Breast epithelium (tissue), 4 donors: ENCODE measurements around the gene DOCK10. TPM values are rescaled to one million over a fixed set of nuclear protein-coding genes. Genes with fewer than 3 reads are reported as not detected.
A peak's percentile ranks its signal among the peaks of the same experiment; 100 is the strongest.

Source experiments
- DNase-seq, 2 donors: peaks; one replicate each; pipeline ENCODE4 v3.0.0-alpha.2; 2019; ENCODE audit warnings: low spot score in 2 of 2
- H3K27ac ChIP-seq, 2 donors: fragments of 200-600 bp; sonication (generic) in 1 of 2; one replicate each; pipeline ENCODE4 v1.5.1; 2016 to 2019; ENCODE audit warnings: mild to moderate bottlenecking in 1 of 2
- H3K27me3 ChIP-seq, 2 donors: fragments of 200-600 bp; sonication (generic) in 1 of 2; one replicate each; pipeline versions ENCODE4 v1.5.1 to v1.6.0; 2017 to 2019; ENCODE audit warnings: control low read depth in 1 of 2, mild to moderate bottlenecking in 1 of 2
- H3K36me3 ChIP-seq: fragments of 200-600 bp; one replicate; pipeline ENCODE4 v1.5.1; 2019
- H3K4me1 ChIP-seq, 2 donors: fragments of 200-600 bp; sonication (generic); one replicate each; pipeline ENCODE4 v1.5.1; 2016 to 2019; ENCODE audit warnings: control low read depth in 1 of 2
- H3K4me3 ChIP-seq, 3 donors: fragments of 200-600 bp; sonication (generic); 1 replicate in 2 of 3; 2 replicates in 1 of 3; pipeline ENCODE4 v1.5.1; 2016 to 2019; ENCODE audit warnings: mild to moderate bottlenecking in 3 of 3, moderate library complexity in 2 of 3
- H3K9me3 ChIP-seq, 2 donors: fragments of 200-600 bp; sonication (generic) in 1 of 2; one replicate each; pipeline ENCODE4 v1.5.1; 2016 to 2019; ENCODE audit warnings: control low read depth in 1 of 2
- POLR2A ChIP-seq: fragments of 450-650 bp; IDR thresholded peaks from one replicate; pipeline ENCODE4 v1.6.1; 2016; ENCODE audit warnings: antibody characterized with exemption, mild to moderate bottlenecking, moderate library complexity
- POLR2AphosphoS5 ChIP-seq, 3 donors: sonication (generic); formaldehyde crosslinking; IDR thresholded peaks; one replicate each; pipeline ENCODE4 v1.6.1; 2017; ENCODE audit warnings: antibody characterized with exemption in 3 of 3
- intact Hi-C: fragments of 100-400 bp; cut with DNase I; formaldehyde crosslinking; loops from one replicate; pipeline ENCODE4 v1.15.1; 2023; ENCODE audit warnings: low total_unique reads
- total RNA-seq, 3 donors: library from RNA; depleted of rRNA; stranded (reverse); fragments of >200 nt; gene quantifications; one replicate each; pipeline ENCODE4 v1.1.0, GENCODE V29; 2016
- TF ChIP-seq, protein P1 (sequence below), 3 donors: fragments of 450-650 bp; IDR thresholded peaks; one replicate each; pipeline ENCODE4 v1.5.1; 2016 to 2017; ENCODE audit warnings: antibody characterized with exemption in 3 of 3, mild to moderate bottlenecking in 3 of 3, moderate library complexity in 3 of 3

Gene DOCK10
- 10 to 100 TPM; 13.8 to 23.9 (median 15.4) TPM for total RNA-seq

DNA sequence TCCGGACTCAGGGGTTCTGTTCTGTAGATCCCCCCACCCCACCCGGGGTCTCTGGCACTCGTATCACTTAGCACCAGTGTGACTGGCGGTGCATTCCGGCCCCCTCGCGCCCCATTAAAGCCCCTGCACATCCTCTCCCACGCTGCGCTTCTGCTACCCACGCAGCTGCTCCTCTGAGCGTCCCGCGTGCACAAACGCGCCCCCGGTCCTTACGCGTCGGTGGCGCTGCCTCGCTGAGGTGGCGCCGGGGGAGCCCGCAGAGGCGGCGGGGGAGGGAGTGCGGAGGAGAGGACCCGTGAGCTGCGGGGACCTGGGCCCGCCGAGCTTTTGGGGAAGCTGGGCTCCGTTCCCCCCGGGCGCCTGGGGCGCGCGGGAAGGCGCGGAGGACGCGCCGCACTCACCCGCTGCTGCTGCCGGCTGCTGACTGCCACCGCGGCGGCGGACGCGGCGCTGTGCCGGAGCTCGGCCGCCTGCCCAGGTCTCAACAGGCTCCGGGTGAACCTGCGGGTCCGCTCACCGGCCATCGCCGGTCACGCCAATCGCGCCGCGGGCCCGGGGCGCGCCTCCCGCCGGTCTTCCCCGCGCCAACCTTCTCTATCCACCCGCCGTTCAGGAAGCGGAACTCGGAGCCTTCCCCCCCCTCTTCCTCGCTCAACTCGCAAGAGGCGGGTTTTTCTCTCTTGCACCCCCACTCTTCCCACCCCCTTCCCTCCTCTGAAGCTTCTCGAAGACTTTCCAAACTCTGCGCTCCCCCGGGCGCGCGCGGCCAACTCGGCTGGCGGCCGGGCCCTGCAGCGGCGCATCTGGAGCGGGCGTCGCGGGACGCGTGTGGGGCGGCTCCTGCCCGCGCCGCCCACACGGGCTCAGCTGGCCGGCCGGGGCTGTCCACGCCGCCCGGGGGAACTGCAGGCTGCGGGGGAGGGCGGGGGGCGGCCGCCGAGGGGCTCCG, at the start of gene DOCK10:
Gene DOCK10 (minus strand): TSS at position 618 of the 949 bp plus-strand sequence. CDS start 94 bp downstream, at position 524.
- TF ChIP-seq POLR2A (no peak), POLR2AphosphoS5 (IDR thresholded peaks at IDR 0.05) (no peak)
- TF ChIP-seq, protein P1, sequence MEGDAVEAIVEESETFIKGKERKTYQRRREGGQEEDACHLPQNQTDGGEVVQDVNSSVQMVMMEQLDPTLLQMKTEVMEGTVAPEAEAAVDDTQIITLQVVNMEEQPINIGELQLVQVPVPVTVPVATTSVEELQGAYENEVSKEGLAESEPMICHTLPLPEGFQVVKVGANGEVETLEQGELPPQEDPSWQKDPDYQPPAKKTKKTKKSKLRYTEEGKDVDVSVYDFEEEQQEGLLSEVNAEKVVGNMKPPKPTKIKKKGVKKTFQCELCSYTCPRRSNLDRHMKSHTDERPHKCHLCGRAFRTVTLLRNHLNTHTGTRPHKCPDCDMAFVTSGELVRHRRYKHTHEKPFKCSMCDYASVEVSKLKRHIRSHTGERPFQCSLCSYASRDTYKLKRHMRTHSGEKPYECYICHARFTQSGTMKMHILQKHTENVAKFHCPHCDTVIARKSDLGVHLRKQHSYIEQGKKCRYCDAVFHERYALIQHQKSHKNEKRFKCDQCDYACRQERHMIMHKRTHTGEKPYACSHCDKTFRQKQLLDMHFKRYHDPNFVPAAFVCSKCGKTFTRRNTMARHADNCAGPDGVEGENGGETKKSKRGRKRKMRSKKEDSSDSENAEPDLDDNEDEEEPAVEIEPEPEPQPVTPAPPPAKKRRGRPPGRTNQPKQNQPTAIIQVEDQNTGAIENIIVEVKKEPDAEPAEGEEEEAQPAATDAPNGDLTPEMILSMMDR (IDR thresholded peaks at IDR 0.05): no peak
- H3K27me3 ChIP-seq: peaks cover 0 to 6% of the 10 kb centered on the region in 2 donors
- intact Hi-C loops: no loop called here
- H3K27ac ChIP-seq: peak within 1 kb of the TSS; percentile 64 to 69
- peak within 1 kb of the TSS; percentile 57 to 76 (median 72) for H3K4me3 ChIP-seq
- H3K9me3 ChIP-seq: no peaks in the 10 kb centered on the region
- H3K36me3 ChIP-seq: no peaks in the 10 kb centered on the region
- no peaks in the 10 kb centered on the region for H3K4me1 ChIP-seq
- no peak for DNase-seq

DNA sequence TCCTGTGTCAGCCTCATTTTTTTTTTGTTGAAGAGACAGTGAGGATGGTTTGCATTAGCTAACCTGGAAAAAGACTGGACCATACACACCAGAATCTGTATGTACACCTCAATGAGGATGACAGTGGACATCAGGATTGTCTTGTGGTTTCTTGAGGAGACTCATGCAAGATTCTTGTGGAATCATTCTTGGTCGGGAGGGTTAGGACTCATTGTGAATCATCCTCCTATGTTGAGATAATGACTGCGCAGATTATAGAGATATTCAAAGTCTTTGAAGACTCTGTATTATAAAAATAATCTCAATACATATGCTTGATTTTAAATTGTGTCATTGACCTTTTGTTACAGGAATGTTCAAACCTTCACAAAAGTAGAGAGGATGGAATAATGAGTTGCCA, 49.1 kb upstream of the DOCK10 start:
- no peaks in the 10 kb centered on the region for H3K36me3 ChIP-seq
- H3K4me3 ChIP-seq: no peak overlapping the region
- H3K4me1 ChIP-seq: no peaks in the 10 kb centered on the region
- no peak for DNase-seq
- intact Hi-C loops: no loop called here
- H3K27me3 ChIP-seq: no peaks in the 10 kb centered on the region
- H3K9me3 ChIP-seq: no peaks in the 10 kb centered on the region
- no peak overlapping the region for H3K27ac ChIP-seq
- TF ChIP-seq POLR2A: no peak
- TF ChIP-seq POLR2AphosphoS5 (IDR thresholded peaks at IDR 0.05): no peak
- TF ChIP-seq, protein P1 (IDR thresholded peaks at IDR 0.05): no peak

DNA sequence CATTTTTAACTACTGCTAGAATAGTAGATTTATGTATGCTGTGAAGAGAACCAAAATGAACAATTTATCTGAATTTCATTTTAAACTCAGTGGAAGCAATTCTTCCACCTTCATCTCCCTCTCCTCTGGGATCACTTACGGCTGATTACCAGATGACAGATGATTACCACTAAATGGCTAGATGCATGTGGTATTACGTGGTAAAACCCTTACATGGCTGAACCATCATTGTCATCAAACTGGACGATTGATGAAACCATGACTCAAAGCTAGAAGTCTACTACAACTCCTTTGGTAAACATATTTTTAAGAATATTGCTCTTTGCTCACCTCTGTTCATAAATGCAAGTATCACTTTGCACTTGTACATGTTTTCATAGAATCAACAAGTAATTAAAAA, 48.5 kb upstream of the DOCK10 start:
- intact Hi-C loops: no loop called here
- no peak for TF ChIP-seq POLR2AphosphoS5 (IDR thresholded peaks at IDR 0.05)
- TF ChIP-seq, protein P1 (IDR thresholded peaks at IDR 0.05): no peak
- TF ChIP-seq POLR2A: no peak
- Histone ChIP-seq H3K27me3 (no peaks in the 10 kb centered on the region), H3K36me3 (no peaks in the 10 kb centered on the region), H3K4me3 (no peak overlapping the region), H3K27ac (no peak overlapping the region), H3K4me1 (no peaks in the 10 kb centered on the region), H3K9me3 (no peaks in the 10 kb centered on the region)
- DNase-seq: no peak

DNA sequence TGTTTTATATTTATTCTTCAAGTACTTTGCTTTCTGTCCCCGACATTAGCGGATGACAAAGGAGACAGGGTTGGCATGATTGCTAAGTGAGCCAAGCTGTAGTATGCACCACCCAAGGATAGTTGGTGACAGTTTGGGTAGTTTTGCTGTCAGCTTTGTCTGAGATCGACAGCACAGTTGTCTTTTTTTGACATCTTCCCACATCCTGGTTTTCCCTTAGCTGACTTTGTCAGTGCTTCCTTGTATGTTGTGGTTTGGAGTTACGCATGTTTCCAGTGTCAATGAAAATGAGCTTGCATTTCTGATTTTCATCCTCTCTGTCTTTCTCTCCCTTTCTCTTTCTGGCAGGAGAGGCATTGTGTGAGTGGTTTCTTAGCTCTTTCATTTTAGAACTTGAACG, 44.6 kb upstream of the DOCK10 start:
- DNase-seq: no peak
- intact Hi-C loops: no loop called here
- TF ChIP-seq, protein P1 (IDR thresholded peaks at IDR 0.05): no peak
- TF ChIP-seq POLR2A (no peak), POLR2AphosphoS5 (IDR thresholded peaks at IDR 0.05) (no peak)
- Histone ChIP-seq H3K36me3 (no peaks in the 10 kb centered on the region), H3K4me1 (no peaks in the 10 kb centered on the region), H3K4me3 (no peak overlapping the region), H3K27me3 (no peaks in the 10 kb centered on the region), H3K27ac (no peak overlapping the region), H3K9me3 (no peaks in the 10 kb centered on the region)

DNA sequence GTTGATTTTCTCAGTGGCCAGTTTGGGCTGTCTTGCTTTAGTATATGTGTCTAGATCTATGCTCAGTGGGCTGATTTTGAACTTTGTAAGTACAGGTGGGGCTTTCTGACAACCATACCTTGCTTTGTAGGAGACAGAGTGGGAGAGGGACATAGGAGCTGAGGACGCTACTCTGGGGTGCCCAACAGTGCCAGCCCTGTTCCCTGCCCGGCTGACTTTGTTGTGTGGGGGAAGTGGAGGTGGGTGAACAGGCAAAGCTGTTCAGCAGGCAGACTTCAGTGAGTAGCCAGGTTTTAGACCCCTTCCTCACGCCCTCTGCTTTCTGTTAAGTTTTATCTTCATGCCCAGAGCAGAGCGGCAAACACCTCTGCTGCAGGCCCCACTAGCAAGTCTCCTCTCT, 44.2 kb upstream of the DOCK10 start:
- H3K4me3 ChIP-seq: no peak overlapping the region
- no peaks in the 10 kb centered on the region for H3K9me3 ChIP-seq
- no peaks in the 10 kb centered on the region for H3K36me3 ChIP-seq
- no peaks in the 10 kb centered on the region for H3K27me3 ChIP-seq
- no peak overlapping the region for H3K27ac ChIP-seq
- TF ChIP-seq POLR2A (no peak), POLR2AphosphoS5 (IDR thresholded peaks at IDR 0.05) (no peak)
- TF ChIP-seq, protein P1 (IDR thresholded peaks at IDR 0.05): no peak
- no peak for DNase-seq
- intact Hi-C loops: no loop called here
- no peaks in the 10 kb centered on the region for H3K4me1 ChIP-seq
